Measurements from ENCODE around the gene PCSK9. TPM values are rescaled to one million over a fixed set of nuclear protein-coding genes. Genes with fewer than 3 reads are reported as not detected.

PCSK9 gene
- total RNA-seq, 4 donors from 2014 or later, result 0.44 to 4.3 (median 2.5) TPM

- peaks cover 0 to 67% of the 10 kb centered on the region in 2 donors for H3K27me3 ChIP-seq
- H3K27ac ChIP-seq, result no peak overlapping the region
- WGBS, 2 donors, result 33 to 37% methylated on average over 9 of the region's 9 CpGs
- H3K4me1 ChIP-seq, result peaks cover 0 to 17% (median 0%) of the 10 kb centered on the region in 4 donors
- no peaks in the 10 kb centered on the region for H3K36me3 ChIP-seq
- peak overlapping the region in 1 of 4 donors; percentile 46 for H3K4me3 ChIP-seq
- DNase-seq (ENCODE audit: low spot score in 2 of 2), result no peak
- no peak for TF ChIP-seq POLR2A (IDR thresholded peaks at IDR 0.05)
- no peak for TF ChIP-seq EP300 (IDR thresholded peaks at IDR 0.05)
- TF ChIP-seq CTCF (IDR thresholded peaks at IDR 0.05), result no peak
- no peaks in the 10 kb centered on the region for H3K9me3 ChIP-seq
Measured at GRCh38 chr1:55038974-55039341, 390 bp upstream of the PCSK9 start.

DNA sequence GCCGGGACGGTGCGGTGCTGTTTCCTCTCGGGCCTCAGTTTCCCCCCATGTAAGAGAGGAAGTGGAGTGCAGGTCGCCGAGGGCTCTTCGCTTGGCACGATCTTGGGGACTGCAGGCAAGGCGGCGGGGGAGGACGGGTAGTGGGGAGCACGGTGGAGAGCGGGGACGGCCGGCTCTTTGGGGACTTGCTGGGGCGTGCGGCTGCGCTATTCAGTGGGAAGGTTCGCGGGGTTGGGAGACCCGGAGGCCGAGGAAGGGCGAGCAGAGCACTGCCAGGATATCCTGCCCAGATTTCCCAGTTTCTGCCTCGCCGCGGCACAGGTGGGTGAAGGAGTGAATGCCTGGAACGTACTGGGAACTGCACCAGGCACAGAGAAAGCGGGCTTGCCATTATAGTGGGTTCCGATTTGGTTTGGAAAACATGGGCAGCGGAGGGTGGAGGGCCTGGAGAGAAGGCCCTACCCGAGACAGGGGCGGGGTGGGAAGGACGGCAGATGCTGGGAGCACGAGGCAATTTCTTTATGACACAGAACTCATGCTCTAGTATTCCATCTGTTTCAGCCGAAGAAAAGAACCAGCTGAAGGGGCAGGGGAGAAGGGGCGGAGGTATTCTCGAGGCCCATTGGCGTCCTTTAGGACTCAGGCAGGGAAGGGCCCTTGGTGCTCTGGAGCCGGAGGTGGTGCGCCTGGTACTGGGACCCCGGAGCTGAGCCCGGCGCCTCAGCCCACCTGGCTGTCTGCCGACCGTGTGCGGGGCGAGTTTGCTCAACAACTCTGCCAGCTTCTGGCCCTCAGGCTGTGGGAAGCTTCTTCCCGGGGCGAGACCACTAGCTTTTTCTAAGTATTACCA lies 960 bp downstream of the PCSK9 start:
- H3K36me3 ChIP-seq, result no peaks in the 10 kb centered on the region
- 3 to 14% methylated on average over 27 to 38 of the region's 49 CpGs for WGBS, 2 donors
- H3K4me3 ChIP-seq, result peak overlapping the region in 3 of 4 donors; percentile 2 to 46 (median 22)
- H3K9me3 ChIP-seq, result no peaks in the 10 kb centered on the region
- TF ChIP-seq CTCF (IDR thresholded peaks at IDR 0.05), result no peak
- no peak for TF ChIP-seq EP300 (IDR thresholded peaks at IDR 0.05)
- TF ChIP-seq POLR2A (IDR thresholded peaks at IDR 0.05), result no peak
- peaks cover 0 to 65% of the 10 kb centered on the region in 2 donors for H3K27me3 ChIP-seq
- H3K4me1 ChIP-seq, result peaks cover 0 to 17% (median 0%) of the 10 kb centered on the region in 4 donors
- no peak overlapping the region for H3K27ac ChIP-seq
- DNase-seq (ENCODE audit: low spot score in 2 of 2), result no peak

GRCh38 chr1:55040933-55041494 lies 1.7 kb downstream of the PCSK9 start:
- Histone ChIP-seq H3K27me3 (peaks cover 0 to 63% of the 10 kb centered on the region in 2 donors), H3K4me3 (no peak overlapping the region), H3K9me3 (no peaks in the 10 kb centered on the region), H3K4me1 (peaks cover 0 to 17% (median 0%) of the 10 kb centered on the region in 4 donors), H3K27ac (no peak overlapping the region), H3K36me3 (no peaks in the 10 kb centered on the region)
- DNase-seq (ENCODE audit: low spot score in 2 of 2), result no peak
- 42 to 43% methylated on average over 5 of the region's 5 CpGs for WGBS, 2 donors
- no peak for TF ChIP-seq EP300 (IDR thresholded peaks at IDR 0.05)
- TF ChIP-seq CTCF (IDR thresholded peaks at IDR 0.05), result no peak
- TF ChIP-seq POLR2A (IDR thresholded peaks at IDR 0.05), result no peak

- H3K4me3 ChIP-seq, result no peak overlapping the region
- TF ChIP-seq CTCF (IDR thresholded peaks at IDR 0.05) (no peak), POLR2A (IDR thresholded peaks at IDR 0.05) (no peak), EP300 (IDR thresholded peaks at IDR 0.05) (no peak)
- H3K36me3 ChIP-seq, result no peaks in the 10 kb centered on the region
- no peak for DNase-seq (ENCODE audit: low spot score in 2 of 2)
- 65 to 75% methylated on average over 3 of the region's 3 CpGs for WGBS, 2 donors
- peaks cover 0 to 17% (median 0%) of the 10 kb centered on the region in 4 donors for H3K4me1 ChIP-seq
- H3K9me3 ChIP-seq, result no peaks in the 10 kb centered on the region
- peaks cover 0 to 57% of the 10 kb centered on the region in 2 donors for H3K27me3 ChIP-seq
- no peak overlapping the region for H3K27ac ChIP-seq
Measured at GRCh38 chr1:55041613-55042012, 2.3 kb downstream of the PCSK9 start.

- Histone ChIP-seq H3K27ac (no peak overlapping the region), H3K36me3 (no peaks in the 10 kb centered on the region), H3K4me1 (peaks cover 0 to 17% (median 0%) of the 10 kb centered on the region in 4 donors), H3K4me3 (no peak overlapping the region), H3K9me3 (no peaks in the 10 kb centered on the region), H3K27me3 (peaks cover 0 to 43% of the 10 kb centered on the region in 2 donors)
- TF ChIP-seq POLR2A (IDR thresholded peaks at IDR 0.05) (no peak), CTCF (IDR thresholded peaks at IDR 0.05) (no peak), EP300 (IDR thresholded peaks at IDR 0.05) (no peak)
- WGBS, 2 donors, result 89 to 92% methylated on average over 2 of the region's 2 CpGs
- no peak for DNase-seq (ENCODE audit: low spot score in 2 of 2)
Measured at GRCh38 chr1:55043011-55043410, 3.7 kb downstream of the PCSK9 start.
